ENCODE results near the gene TUBA1C.
A peak's percentile ranks its signal among the peaks of the same experiment; 100 is the strongest.

TUBA1C gene

DNA sequence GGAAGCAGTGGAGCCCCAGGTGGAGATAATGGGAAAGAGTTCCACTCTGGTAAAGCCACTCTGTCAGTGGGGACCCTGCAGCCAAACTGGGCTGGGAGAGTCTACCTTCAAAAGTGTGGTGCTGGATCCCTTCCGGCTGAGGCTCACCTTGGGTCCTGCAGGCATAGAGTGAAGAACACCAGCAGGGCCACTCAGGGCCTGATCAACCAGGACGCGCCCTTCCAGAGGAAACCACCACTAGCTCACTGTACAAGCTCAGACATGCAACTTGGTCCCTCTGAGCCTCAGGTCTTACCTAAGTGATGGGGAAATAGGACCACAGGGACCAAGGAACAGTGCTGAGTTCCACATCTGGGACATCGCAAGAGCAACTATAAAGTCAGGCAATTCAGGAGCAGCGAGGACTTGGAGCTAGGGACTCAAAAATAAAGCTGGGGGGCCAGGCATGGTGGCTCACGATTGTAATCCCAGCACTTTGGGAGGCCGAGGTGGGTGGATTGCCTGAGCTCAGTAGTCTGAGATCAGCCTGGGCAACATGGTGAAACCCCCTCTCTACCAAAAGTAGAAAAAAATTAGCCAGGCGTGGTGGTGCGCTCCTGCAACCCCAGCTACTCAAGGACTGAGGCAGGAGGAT, 24.2 kb downstream of the TUBA1C start:
- Histone ChIP-seq H3K36me3 (ENCODE audit: insufficient read depth, low read length) (no peaks in the 10 kb centered on the region), H3K9ac (ENCODE audit: low read depth, low read length) (no peak overlapping the region), H3K4me3 (ENCODE audit: low read length) (no peak overlapping the region), H3K9me3 (replicated peaks; ENCODE audit: low read length) (no peaks in the 10 kb centered on the region), H3K4me1 (ENCODE audit: control insufficient read depth, insufficient read depth, low read length) (peaks cover 9% of the 10 kb centered on the region), H3K4me2 (ENCODE audit: low read length) (no peak overlapping the region), H3K27me3 (ENCODE audit: control insufficient read depth, insufficient read depth, low read length) (no peaks in the 10 kb centered on the region)

DNA sequence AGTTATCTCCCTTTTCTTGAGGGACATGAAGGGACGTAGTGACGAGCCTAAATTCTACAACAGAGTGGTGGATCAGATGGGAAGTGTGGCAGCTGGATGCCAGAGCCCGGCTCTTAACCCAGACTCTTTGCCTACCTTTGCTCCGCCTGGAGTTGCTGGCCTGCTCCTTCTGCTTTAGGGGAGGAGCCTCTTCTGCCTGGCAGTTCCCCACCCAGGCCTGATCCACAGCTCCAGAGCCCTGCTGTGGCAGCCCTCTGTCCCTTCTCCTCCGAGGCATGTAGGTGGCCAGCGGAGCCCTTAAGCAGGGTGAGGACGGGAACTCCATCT, 27.8 kb downstream of the TUBA1C start:
- peaks cover 18% of the 10 kb centered on the region for H3K4me1 ChIP-seq (ENCODE audit: control insufficient read depth, insufficient read depth, low read length)
- H3K27me3 ChIP-seq (ENCODE audit: control insufficient read depth, insufficient read depth, low read length): peaks cover 22% of the 10 kb centered on the region

DNA sequence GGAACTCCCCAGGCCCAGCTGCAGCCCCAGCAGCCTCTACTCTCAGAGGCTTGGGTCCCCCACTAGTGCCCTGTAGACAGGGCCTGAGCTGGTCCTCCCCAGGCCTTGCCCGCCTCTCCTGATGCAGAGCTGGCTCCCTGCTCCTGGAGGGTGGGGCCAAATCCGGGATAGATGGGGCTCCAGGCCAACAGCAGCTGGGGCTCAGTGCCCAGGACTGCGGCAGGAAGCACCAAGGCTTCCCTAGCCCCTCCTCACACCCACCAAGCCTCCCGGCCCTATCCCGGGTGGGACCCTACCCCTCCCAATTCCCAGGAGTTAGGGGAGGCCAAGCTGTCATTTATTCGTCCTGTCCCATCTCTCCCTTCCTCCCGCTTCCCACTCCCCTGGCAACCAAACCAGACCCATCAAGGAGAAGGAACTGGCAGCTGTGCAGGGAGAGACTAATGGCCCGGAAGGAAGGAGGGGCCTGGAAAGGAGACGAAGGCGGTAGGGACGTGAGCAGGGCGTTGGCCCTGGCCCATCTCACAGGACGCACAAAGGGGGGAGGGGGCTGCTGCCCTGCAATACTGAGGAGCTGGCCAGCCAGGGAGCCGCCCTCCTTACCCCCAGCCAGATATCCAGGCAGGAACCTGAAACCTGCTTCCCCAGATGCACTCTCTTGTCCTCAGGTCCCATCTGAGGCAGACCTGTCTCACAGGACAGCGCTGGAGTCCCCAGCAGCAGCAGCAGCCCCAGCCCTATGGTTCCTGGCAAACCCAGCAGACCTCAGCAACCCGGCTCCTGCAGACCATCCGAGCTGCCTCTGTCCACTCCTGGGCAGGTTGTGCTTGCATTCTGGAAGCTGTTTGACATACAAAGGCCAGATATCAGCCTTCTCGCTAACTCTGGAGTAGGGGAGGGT, 28.4 kb downstream of the TUBA1C start:
- H3K9ac ChIP-seq (ENCODE audit: low read depth, low read length): peak overlapping the region; percentile 13
- no peak overlapping the region for H3K4me3 ChIP-seq (ENCODE audit: low read length)
- peaks cover 18% of the 10 kb centered on the region for H3K4me1 ChIP-seq (ENCODE audit: control insufficient read depth, insufficient read depth, low read length)
- H3K36me3 ChIP-seq (ENCODE audit: insufficient read depth, low read length): no peaks in the 10 kb centered on the region
- H3K9me3 ChIP-seq (replicated peaks; ENCODE audit: low read length): no peaks in the 10 kb centered on the region
- H3K4me2 ChIP-seq (ENCODE audit: low read length): peak overlapping the region; percentile 37
- peaks cover 28% of the 10 kb centered on the region for H3K27me3 ChIP-seq (ENCODE audit: control insufficient read depth, insufficient read depth, low read length)

More for the DNA sequence above, 27.8 kb downstream of the TUBA1C start:
- Histone ChIP-seq H3K9ac (ENCODE audit: low read depth, low read length) (peak overlapping the region; percentile 13), H3K9me3 (replicated peaks; ENCODE audit: low read length) (no peaks in the 10 kb centered on the region), H3K4me3 (ENCODE audit: low read length) (no peak overlapping the region), H3K36me3 (ENCODE audit: insufficient read depth, low read length) (no peaks in the 10 kb centered on the region), H3K4me2 (ENCODE audit: low read length) (peak overlapping the region; percentile 37)

DNA sequence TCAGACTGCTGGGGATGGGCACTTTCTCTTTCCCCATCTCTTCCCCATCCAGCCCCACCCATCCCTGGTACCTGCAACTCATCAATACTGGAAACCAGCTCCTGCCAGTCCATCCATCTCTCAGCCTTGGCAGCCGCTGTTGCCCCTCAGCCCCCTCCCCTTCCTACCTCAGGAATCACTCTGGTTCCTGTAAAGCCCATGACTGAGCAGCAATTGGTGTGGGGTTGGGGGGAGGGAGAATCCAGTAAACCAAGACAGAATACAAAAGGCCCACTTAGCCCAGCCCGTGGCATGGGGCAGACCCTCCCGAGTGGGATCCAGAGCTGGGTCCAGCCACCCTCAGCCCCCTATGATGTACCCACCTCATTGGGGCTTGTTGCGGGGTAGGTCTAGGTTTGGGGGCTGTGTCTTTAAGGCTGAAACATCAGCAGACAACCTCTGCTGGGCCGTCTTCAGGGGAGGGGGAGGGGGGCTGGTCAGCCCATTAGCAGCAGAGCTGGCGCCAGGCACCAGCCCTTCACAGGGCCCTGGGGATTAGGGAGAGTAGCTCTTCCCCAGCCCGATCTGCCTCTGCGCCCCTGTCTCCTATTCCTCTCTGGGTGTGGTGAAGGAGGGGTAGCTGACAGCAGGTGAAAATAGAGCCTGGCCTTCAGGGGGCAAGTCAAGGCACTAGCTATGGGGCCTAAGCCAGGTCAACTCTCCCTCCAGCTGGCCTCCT, 29.4 kb downstream of the TUBA1C start:
- H3K4me2 ChIP-seq (ENCODE audit: low read length): no peak overlapping the region
- H3K9me3 ChIP-seq (replicated peaks; ENCODE audit: low read length): no peaks in the 10 kb centered on the region
- no peak overlapping the region for H3K4me3 ChIP-seq (ENCODE audit: low read length)
- H3K27me3 ChIP-seq (ENCODE audit: control insufficient read depth, insufficient read depth, low read length): peaks cover 33% of the 10 kb centered on the region
- no peaks in the 10 kb centered on the region for H3K36me3 ChIP-seq (ENCODE audit: insufficient read depth, low read length)
- no peak overlapping the region for H3K9ac ChIP-seq (ENCODE audit: low read depth, low read length)
- peaks cover 18% of the 10 kb centered on the region for H3K4me1 ChIP-seq (ENCODE audit: control insufficient read depth, insufficient read depth, low read length)

DNA sequence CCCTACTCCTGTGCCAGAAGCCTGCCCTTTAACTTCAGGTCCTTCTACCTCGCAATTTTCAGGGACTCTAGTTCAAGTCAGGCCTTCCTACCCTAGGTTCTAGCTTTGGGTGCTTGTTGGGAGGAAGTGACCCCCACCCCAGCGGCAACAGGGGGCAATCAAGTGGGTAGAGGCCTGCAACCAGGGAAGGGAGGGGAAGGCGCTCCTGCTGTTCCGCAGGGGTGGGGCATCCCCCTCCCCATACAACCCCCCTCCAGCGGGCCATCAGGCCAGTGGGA, 29.9 kb downstream of the TUBA1C start:
- H3K4me2 ChIP-seq (ENCODE audit: low read length): no peak overlapping the region
- peaks cover 18% of the 10 kb centered on the region for H3K4me1 ChIP-seq (ENCODE audit: control insufficient read depth, insufficient read depth, low read length)
- H3K27me3 ChIP-seq (ENCODE audit: control insufficient read depth, insufficient read depth, low read length): peaks cover 33% of the 10 kb centered on the region
- no peak overlapping the region for H3K4me3 ChIP-seq (ENCODE audit: low read length)
- H3K36me3 ChIP-seq (ENCODE audit: insufficient read depth, low read length): no peaks in the 10 kb centered on the region
- H3K9ac ChIP-seq (ENCODE audit: low read depth, low read length): no peak overlapping the region
- H3K9me3 ChIP-seq (replicated peaks; ENCODE audit: low read length): no peaks in the 10 kb centered on the region

DNA sequence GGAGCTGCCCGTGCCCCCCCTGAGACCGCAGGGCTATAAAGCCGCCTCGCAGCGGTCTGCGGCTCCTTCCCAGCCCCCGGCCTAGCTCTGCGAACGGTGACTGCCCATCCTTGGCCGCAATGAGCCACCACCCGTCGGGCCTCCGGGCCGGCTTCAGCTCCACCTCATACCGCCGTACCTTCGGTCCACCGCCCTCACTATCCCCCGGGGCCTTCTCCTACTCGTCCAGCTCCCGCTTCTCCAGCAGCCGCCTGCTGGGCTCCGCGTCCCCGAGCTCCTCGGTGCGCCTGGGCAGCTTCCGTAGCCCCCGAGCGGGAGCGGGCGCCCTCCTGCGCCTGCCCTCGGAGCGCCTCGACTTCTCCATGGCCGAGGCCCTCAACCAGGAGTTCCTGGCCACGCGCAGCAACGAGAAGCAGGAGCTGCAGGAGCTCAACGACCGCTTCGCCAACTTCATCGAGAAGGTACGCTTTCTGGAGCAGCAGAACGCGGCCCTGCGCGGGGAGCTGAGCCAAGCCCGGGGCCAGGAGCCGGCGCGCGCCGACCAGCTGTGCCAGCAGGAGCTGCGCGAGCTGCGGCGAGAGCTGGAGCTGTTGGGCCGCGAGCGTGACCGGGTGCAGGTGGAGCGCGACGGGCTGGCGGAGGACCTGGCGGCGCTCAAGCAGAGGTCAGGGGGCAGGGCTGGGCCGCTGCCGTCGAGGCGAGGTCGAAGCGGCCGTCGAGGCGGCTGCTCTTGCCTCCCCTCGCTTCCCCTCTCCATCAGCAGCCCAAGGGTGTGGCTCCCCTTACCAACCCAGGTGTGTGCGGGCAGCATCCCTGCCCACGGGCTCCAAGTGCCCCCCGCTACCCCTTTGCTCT, 30.4 kb downstream of the TUBA1C start, which contains the start of gene PRPH:
TSS of gene PRPH (plus strand) at position 66 of the 855 bp plus-strand sequence. CDS start at position 120, 54 bp downstream.
- no peaks in the 10 kb centered on the region for H3K36me3 ChIP-seq (ENCODE audit: insufficient read depth, low read length)
- H3K4me2 ChIP-seq (ENCODE audit: low read length): no peak within 1 kb of the TSS
- no peak within 1 kb of the TSS for H3K4me3 ChIP-seq (ENCODE audit: low read length)
- peaks cover 18% of the 10 kb centered on the region for H3K4me1 ChIP-seq (ENCODE audit: control insufficient read depth, insufficient read depth, low read length)
- peaks cover 33% of the 10 kb centered on the region for H3K27me3 ChIP-seq (ENCODE audit: control insufficient read depth, insufficient read depth, low read length)
- no peak within 1 kb of the TSS for H3K9ac ChIP-seq (ENCODE audit: low read depth, low read length)
- H3K9me3 ChIP-seq (replicated peaks; ENCODE audit: low read length): no peaks in the 10 kb centered on the region

DNA sequence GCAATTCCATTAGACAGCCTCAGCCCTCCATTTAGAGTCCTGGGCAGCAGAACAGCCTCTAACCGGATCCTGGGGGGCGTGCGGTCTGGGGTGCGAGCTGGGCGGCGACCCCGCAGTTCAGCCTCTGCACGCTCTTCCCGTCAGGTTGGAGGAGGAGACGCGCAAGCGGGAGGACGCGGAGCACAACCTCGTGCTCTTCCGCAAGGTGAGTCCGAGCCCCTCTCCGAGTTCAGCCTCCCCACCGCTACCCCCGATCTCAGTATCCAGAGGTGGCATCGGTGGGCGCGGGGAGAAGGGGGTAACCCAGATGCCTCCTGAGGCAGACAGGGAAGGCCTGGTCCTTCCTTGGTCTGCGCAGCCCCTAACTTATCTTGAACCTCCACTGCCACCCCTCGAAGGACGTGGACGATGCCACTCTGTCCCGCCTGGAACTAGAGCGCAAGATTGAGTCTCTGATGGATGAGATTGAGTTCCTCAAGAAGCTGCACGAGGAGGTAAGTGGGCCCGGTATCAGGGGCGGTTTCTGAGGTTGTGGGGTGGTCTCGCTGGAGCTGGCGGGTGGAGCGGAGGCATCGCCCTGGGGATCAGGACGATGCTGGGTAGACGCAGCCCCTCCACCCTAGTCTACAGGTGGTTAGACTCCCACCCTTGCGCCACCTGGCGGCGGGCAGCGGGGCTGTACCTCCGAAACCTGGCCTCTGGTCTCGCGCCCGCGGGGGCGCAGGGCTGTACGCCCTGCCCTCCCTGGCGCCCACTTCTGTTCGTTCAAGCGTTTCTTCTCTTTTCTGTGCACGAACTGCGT, 31.4 kb downstream of the TUBA1C start:
- H3K4me3 ChIP-seq (ENCODE audit: low read length): no peak overlapping the region

DNA sequence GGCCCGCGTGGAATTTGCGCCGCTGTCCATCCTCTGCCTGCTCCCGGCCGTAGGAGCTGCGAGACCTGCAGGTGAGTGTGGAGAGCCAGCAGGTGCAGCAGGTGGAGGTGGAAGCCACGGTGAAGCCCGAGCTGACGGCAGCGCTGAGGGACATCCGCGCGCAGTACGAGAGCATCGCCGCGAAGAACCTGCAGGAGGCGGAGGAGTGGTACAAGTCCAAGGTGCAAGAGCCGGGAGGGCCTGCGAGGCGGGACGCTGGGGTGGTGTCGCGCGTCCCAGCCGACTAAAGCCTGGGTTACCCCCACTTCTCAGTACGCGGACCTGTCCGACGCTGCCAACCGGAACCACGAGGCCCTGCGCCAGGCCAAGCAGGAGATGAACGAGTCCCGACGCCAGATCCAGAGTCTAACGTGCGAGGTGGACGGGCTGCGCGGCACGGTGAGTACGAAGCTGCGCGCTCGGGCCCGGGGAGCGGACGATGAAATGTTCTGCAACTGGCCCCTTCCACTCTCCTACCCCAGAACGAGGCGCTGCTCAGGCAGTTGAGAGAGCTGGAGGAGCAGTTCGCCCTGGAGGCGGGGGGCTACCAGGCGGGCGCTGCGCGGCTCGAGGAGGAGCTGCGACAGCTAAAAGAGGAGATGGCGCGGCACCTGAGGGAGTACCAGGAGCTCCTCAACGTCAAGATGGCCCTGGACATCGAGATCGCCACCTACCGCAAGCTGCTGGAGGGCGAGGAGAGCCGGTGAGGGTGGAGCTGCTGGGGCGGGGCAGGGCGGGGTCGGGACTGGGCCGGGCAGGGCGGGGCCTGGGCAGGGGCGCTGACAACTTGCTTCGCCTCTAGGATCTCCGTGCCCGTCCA, 32.2 kb downstream of the TUBA1C start:
- peak overlapping the region; percentile 74 for H3K4me2 ChIP-seq (ENCODE audit: low read length)
- H3K4me3 ChIP-seq (ENCODE audit: low read length): peak overlapping the region; percentile 56
- no peak overlapping the region for H3K9ac ChIP-seq (ENCODE audit: low read depth, low read length)
- no peaks in the 10 kb centered on the region for H3K36me3 ChIP-seq (ENCODE audit: insufficient read depth, low read length)
- peaks cover 33% of the 10 kb centered on the region for H3K27me3 ChIP-seq (ENCODE audit: control insufficient read depth, insufficient read depth, low read length)
- H3K4me1 ChIP-seq (ENCODE audit: control insufficient read depth, insufficient read depth, low read length): peaks cover 18% of the 10 kb centered on the region
- H3K9me3 ChIP-seq (replicated peaks; ENCODE audit: low read length): no peaks in the 10 kb centered on the region

More for the DNA sequence above, 31.4 kb downstream of the TUBA1C start:
- Histone ChIP-seq H3K36me3 (ENCODE audit: insufficient read depth, low read length) (no peaks in the 10 kb centered on the region), H3K27me3 (ENCODE audit: control insufficient read depth, insufficient read depth, low read length) (peaks cover 33% of the 10 kb centered on the region), H3K9me3 (replicated peaks; ENCODE audit: low read length) (no peaks in the 10 kb centered on the region), H3K9ac (ENCODE audit: low read depth, low read length) (no peak overlapping the region), H3K4me1 (ENCODE audit: control insufficient read depth, insufficient read depth, low read length) (peaks cover 18% of the 10 kb centered on the region), H3K4me2 (ENCODE audit: low read length) (peak overlapping the region; percentile 74)

DNA sequence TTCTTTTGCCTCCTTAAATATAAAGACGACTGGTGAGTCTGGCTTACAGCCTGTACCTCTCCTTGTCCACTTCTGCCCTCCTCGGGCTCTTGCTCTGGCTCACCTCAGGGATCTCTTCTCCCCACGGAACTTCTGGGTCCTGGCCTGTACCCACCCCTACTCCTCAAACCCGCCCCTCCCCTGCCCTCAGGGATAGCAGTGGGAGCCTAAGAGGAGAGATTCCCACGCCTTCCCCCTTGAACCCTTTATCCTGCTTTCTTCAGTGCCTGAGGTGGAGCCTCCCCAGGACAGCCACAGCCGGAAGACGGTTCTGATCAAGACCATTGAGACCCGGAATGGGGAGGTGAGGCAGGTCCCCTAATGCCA, 32.8 kb downstream of the TUBA1C start:
- no peak overlapping the region for H3K9ac ChIP-seq (ENCODE audit: low read depth, low read length)
- H3K4me3 ChIP-seq (ENCODE audit: low read length): no peak overlapping the region
- H3K36me3 ChIP-seq (ENCODE audit: insufficient read depth, low read length): no peaks in the 10 kb centered on the region
- peaks cover 33% of the 10 kb centered on the region for H3K27me3 ChIP-seq (ENCODE audit: control insufficient read depth, insufficient read depth, low read length)
- H3K4me2 ChIP-seq (ENCODE audit: low read length): peak overlapping the region; percentile 74
- no peaks in the 10 kb centered on the region for H3K9me3 ChIP-seq (replicated peaks; ENCODE audit: low read length)
- peaks cover 18% of the 10 kb centered on the region for H3K4me1 ChIP-seq (ENCODE audit: control insufficient read depth, insufficient read depth, low read length)

DNA sequence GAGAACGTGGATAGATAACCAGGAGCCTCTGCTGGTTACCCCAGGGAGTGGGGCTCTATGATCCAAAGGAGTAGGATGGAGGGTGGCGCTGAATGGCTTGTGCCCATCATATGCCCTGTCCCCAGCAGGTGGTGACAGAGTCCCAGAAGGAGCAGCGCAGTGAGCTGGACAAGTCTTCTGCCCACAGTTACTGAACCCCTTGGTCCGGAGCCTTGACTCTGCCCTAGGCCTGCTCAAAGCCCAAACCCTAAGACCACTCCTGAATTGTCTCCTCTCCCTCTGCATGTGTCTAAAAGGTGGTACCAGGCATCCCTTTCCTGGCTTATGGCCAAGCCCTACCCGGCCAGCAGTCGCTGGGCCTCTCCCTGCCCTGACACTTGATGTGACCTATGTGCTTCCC, 33.3 kb downstream of the TUBA1C start:
- no peak overlapping the region for H3K4me3 ChIP-seq (ENCODE audit: low read length)
- no peaks in the 10 kb centered on the region for H3K36me3 ChIP-seq (ENCODE audit: insufficient read depth, low read length)
- H3K9me3 ChIP-seq (replicated peaks; ENCODE audit: low read length): no peaks in the 10 kb centered on the region
- no peak overlapping the region for H3K9ac ChIP-seq (ENCODE audit: low read depth, low read length)
- no peak overlapping the region for H3K4me2 ChIP-seq (ENCODE audit: low read length)
- H3K4me1 ChIP-seq (ENCODE audit: control insufficient read depth, insufficient read depth, low read length): peaks cover 15% of the 10 kb centered on the region
- H3K27me3 ChIP-seq (ENCODE audit: control insufficient read depth, insufficient read depth, low read length): peaks cover 33% of the 10 kb centered on the region
